ENCODE measurements around the gene SRSF12.

DNA sequence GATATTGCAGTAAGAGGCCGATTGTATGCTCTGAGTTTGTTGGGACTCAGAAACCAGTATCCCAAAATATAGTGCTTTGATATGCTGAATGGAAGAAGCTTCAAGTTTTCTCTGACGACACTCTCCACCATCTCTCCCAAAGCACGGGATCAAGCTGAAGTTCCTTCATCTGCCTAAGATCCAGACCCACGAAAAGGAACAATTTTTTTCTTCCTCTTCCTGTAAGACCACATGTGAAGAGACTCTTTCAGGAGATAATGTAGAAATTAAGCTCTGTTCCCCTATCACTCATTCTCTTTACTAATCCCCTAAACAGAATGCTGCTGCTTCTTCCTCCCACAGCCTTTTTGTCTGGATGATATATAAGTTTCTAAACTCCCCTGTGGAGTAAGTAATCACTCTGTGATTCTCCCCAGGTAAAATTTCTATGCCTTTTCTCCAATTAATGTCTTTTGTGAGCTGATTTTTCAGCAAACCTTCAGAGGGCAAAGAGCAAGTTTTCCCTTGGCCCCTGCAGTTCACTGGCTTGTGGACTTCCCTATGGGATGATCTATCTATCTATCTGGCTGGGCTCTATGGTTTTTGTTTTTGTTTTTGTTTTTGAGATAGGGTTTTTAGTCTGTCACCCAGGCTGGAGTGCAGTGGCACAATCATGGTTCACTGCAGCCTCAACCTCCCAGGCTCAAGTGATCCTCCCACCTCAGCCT is 50.8 kb downstream of the SRSF12 start:
- no peak for TF ChIP-seq POLR2A (IDR thresholded peaks at IDR 0.05)
- TF ChIP-seq CTCF (IDR thresholded peaks at IDR 0.05): no peak
- TF ChIP-seq EP300 (IDR thresholded peaks at IDR 0.05): no peak
- TF ChIP-seq POLR2AphosphoS5 (IDR thresholded peaks at IDR 0.05): no peak
